ENCODE results near the gene CD82. TPM values are rescaled to one million over a fixed set of nuclear protein-coding genes. Genes with fewer than 3 reads are reported as not detected.

Gene CD82
- total RNA-seq, 1 donor from 2014 or later = 144 TPM

DNA sequence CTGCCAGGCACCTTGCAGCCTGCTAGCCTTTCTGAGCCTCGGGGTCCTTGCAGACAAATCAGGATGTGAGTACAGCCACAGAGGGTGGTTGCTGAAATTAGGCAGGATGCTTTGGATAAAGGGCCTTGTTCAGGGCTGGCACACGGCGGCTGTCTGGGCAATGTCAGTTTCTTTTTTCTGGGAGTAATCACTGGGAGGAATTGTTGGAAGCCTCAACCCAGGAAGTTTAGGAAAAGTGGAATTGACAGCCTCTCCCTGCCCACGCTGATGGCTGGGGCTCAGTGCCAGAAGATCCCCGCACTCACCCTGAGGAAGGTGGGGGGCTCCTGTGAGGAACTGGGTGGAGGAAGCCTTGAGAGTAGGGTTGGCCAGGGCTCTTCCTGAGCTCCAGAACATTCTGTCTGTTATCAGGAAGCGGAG, 37.4 kb downstream of the CD82 start:
- ATAC-seq = peak; percentile 41
- DNase-seq = no peak
- Histone ChIP-seq H3K27me3 (no peaks in the 10 kb centered on the region), H3K4me3 (no peak overlapping the region), H3K36me3 (peaks cover 23% of the 10 kb centered on the region), H3K27ac (no peak overlapping the region), H3K9me3 (no peaks in the 10 kb centered on the region), H3K4me1 (peaks cover 39% of the 10 kb centered on the region)
- no peak for TF ChIP-seq CTCF (IDR thresholded peaks at IDR 0.05)
- intact Hi-C loops (cut with DNase I) = no loop called here

GRCh38 chr11:44604171-44604581, 38.7 kb downstream of the CD82 start:
- DNase-seq (no peak), ATAC-seq (no peak)
- H3K27ac ChIP-seq = no peak overlapping the region
- H3K4me1 ChIP-seq = peaks cover 44% of the 10 kb centered on the region
- no peaks in the 10 kb centered on the region for H3K9me3 ChIP-seq
- intact Hi-C loops (cut with DNase I) = no loop called here
- TF ChIP-seq CTCF (IDR thresholded peaks at IDR 0.05) = no peak
- no peaks in the 10 kb centered on the region for H3K27me3 ChIP-seq
- peaks cover 23% of the 10 kb centered on the region for H3K36me3 ChIP-seq
- no peak overlapping the region for H3K4me3 ChIP-seq

DNA sequence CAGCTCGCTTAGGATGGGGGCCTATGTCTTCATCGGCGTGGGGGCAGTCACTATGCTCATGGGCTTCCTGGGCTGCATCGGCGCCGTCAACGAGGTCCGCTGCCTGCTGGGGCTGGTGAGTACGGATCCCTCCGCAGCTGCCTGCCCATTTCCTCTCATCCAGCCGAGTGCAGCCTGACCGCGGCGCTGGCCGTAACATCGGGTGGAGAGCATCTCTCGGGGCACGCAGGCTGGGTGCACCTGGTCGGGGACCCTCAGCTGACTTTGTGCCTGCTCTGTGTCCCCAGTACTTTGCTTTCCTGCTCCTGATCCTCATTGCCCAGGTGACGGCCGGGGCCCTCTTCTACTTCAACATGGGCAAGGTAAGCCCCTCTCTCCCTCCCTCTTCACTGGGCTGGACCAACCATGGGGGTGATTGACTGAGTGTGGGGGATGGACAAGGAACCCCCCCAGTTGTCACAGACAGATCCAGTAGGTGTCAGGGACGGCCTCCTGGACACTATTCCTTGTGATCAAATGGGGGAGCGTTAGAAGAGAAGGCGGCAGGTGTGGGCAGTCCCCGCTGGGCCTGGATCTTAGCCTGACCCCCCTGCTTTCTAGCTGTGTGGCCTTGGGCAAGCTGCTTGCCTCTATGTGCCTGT, 39.7 kb downstream of the CD82 start:
- H3K4me1 ChIP-seq = peaks cover 54% of the 10 kb centered on the region
- ATAC-seq (no peak), DNase-seq (no peak)
- H3K4me3 ChIP-seq = no peak overlapping the region
- peaks cover 23% of the 10 kb centered on the region for H3K36me3 ChIP-seq
- TF ChIP-seq CTCF (IDR thresholded peaks at IDR 0.05) = no peak
- H3K27ac ChIP-seq = no peak overlapping the region
- intact Hi-C loops (cut with DNase I) = no loop called here
- no peaks in the 10 kb centered on the region for H3K27me3 ChIP-seq
- no peaks in the 10 kb centered on the region for H3K9me3 ChIP-seq

- Histone ChIP-seq H3K4me1 (peaks cover 48% of the 10 kb centered on the region), H3K27me3 (no peaks in the 10 kb centered on the region), H3K27ac (no peak overlapping the region), H3K36me3 (peaks cover 23% of the 10 kb centered on the region), H3K9me3 (no peaks in the 10 kb centered on the region), H3K4me3 (no peak overlapping the region)
- ATAC-seq = no peak
- no peak for DNase-seq
- intact Hi-C loops (cut with DNase I) = no loop called here
- TF ChIP-seq CTCF (IDR thresholded peaks at IDR 0.05) = no peak
These were observed 40.5 kb downstream of the CD82 start for GRCh38 chr11:44605965-44606364.

- Histone ChIP-seq H3K27ac (no peak overlapping the region), H3K27me3 (no peaks in the 10 kb centered on the region), H3K9me3 (no peaks in the 10 kb centered on the region), H3K4me1 (peaks cover 47% of the 10 kb centered on the region), H3K4me3 (no peak overlapping the region), H3K36me3 (peaks cover 23% of the 10 kb centered on the region)
- TF ChIP-seq CTCF (IDR thresholded peaks at IDR 0.05) = no peak
- ATAC-seq (no peak), DNase-seq (no peak)
- intact Hi-C loops (cut with DNase I) = no loop called here
These were observed 41.0 kb downstream of the CD82 start for GRCh38 chr11:44606472-44606871.

Data from upper lobe of right lung (tissue), 1 donor.